HepG2 (cell line): ENCODE results near the gene EED. TPM values are rescaled to one million over a fixed set of nuclear protein-coding genes. Genes with fewer than 3 reads are reported as not detected.

Experiments used
- ASH2L ChIP-seq: fragments of 300-600, 200-600 bp; sonication (generic); IDR thresholded peaks from 2 replicates; pipeline ENCODE4 v1.7.0; 2017; ENCODE audit warnings: low read depth, mild to moderate bottlenecking, moderate library complexity, mixed read lengths, low read length; ENCODE audit not compliant: insufficient read length
- ATF7 ChIP-seq, 2 experiments: fragments of 450-650 bp in 1 of 2; sonication (generic) in 1 of 2; formaldehyde crosslinking in 1 of 2; IDR thresholded peaks; 2 replicates each; pipeline versions ENCODE4 v1.4.0 to v1.6.1; 2016 to 2020; ENCODE audit warnings: antibody characterized with exemption in 1 of 2, mild to moderate bottlenecking in 1 of 2, missing genetic modification reagents in 1 of 2
- BCL6 ChIP-seq: IDR thresholded peaks from 2 replicates; pipeline ENCODE4 v1.6.1; 2016; ENCODE audit warnings: missing genetic modification reagents, missing compliant biosample characterization
- EP300 ChIP-seq, 3 experiments: sonication (generic) in 1 of 3; formaldehyde crosslinking in 1 of 3; IDR thresholded peaks; 2 replicates each; pipeline versions ENCODE4 v1.5.1 to v1.6.1; 2011 to 2020; ENCODE audit warnings: low read depth in 2 of 3, low read length in 2 of 3, borderline replicate concordance in 1 of 3, improper control_type of control experiment in 1 of 3, mild to moderate bottlenecking in 1 of 3, missing genetic modification reagents in 1 of 3, moderate library complexity in 1 of 3
- FOXP1 ChIP-seq, 2 experiments: fragments of 450-650 bp in 1 of 2; IDR thresholded peaks; 2 replicates each; pipeline ENCODE4 v1.6.1; 2017 to 2018; ENCODE audit warnings: antibody characterized with exemption in 1 of 2
- GATAD2A ChIP-seq: IDR thresholded peaks from 2 replicates; pipeline ENCODE4 v1.6.1; 2016
- GFI1 ChIP-seq: sonication (generic); formaldehyde crosslinking; IDR thresholded peaks from 2 replicates; pipeline ENCODE4 v1.5.0; 2020; ENCODE audit warnings: missing genetic modification reagents, mild to moderate bottlenecking, borderline replicate concordance
- HDAC2 ChIP-seq: sonication (generic); formaldehyde crosslinking; IDR thresholded peaks from 2 replicates; pipeline ENCODE4 v1.4.0; 2020; ENCODE audit warnings: missing genetic modification reagents
- HNF4G ChIP-seq, 2 experiments: sonication (generic) in 1 of 2; formaldehyde crosslinking in 1 of 2; IDR thresholded peaks; 2 replicates each; pipeline versions ENCODE4 v1.4.0 to v1.6.1; 2011 to 2020; ENCODE audit warnings: borderline replicate concordance in 2 of 2, low read depth in 2 of 2, mild to moderate bottlenecking in 2 of 2, low read length in 1 of 2, missing genetic modification reagents in 1 of 2, moderate library complexity in 1 of 2
- HOXA7 ChIP-seq: sonication (generic); formaldehyde crosslinking; IDR thresholded peaks from 2 replicates; pipeline ENCODE4 v1.8.1; 2022; ENCODE audit warnings: mild to moderate bottlenecking, missing genetic modification reagents, moderate library complexity
- ISX ChIP-seq: sonication (generic); formaldehyde crosslinking; conservative IDR thresholded peaks from 2 replicates; pipeline ENCODE4 v1.5.0; 2020; ENCODE audit warnings: missing genetic modification reagents
- NCOA5 ChIP-seq: sonication (generic); formaldehyde crosslinking; IDR thresholded peaks from 2 replicates; pipeline ENCODE4 v1.4.0; 2020; ENCODE audit warnings: missing genetic modification reagents
- NFIC ChIP-seq: IDR thresholded peaks from 2 replicates; pipeline ENCODE4 v1.6.1; 2012; ENCODE audit warnings: mild to moderate bottlenecking, low read length, inconsistent platforms
- POLR2AphosphoS2 ChIP-seq: IDR thresholded peaks from 2 replicates; pipeline ENCODE4 v1.6.1; 2011; ENCODE audit warnings: low read depth, low read length, improper control_type of control experiment
- SOX13 ChIP-seq, 3 experiments: fragments of 450-650 bp in 1 of 3; sonication (generic) in 1 of 3; formaldehyde crosslinking in 1 of 3; IDR thresholded peaks in 2 of 3; conservative IDR thresholded peaks in 1 of 3; 2 replicates each; pipeline versions ENCODE4 v1.5.0 to v1.6.1; 2016 to 2020; ENCODE audit warnings: antibody characterized with exemption in 1 of 3, mild to moderate bottlenecking in 1 of 3, missing compliant biosample characterization in 1 of 3, missing genetic modification reagents in 1 of 3, moderate library complexity in 1 of 3
- SP5 ChIP-seq: IDR thresholded peaks from 2 replicates; pipeline ENCODE4 v1.6.1; 2016; ENCODE audit warnings: low read depth, borderline replicate concordance
- STAG1 ChIP-seq: sonication (generic); formaldehyde crosslinking; IDR thresholded peaks from 2 replicates; pipeline ENCODE4 v1.4.0; 2020; ENCODE audit warnings: missing genetic modification reagents
- TMF1 ChIP-seq: sonication (generic); formaldehyde crosslinking; IDR thresholded peaks from 2 replicates; pipeline ENCODE4 v1.8.1; 2022; ENCODE audit warnings: low read depth, missing genetic modification reagents
- ZNF263 ChIP-seq: sonication (generic); formaldehyde crosslinking; IDR thresholded peaks from 2 replicates; pipeline ENCODE4 v1.4.0; 2020; ENCODE audit warnings: missing genetic modification reagents
- polyA plus RNA-seq, 8 experiments: library from polyadenylated mRNA; depleted of rRNA in 3 of 8; stranded (reverse) in 7 of 8; unstranded in 1 of 8; fragments of >200 nt; fragmentation: Illumina TruSeq in 4 of 8; extraction: Trizol in 4 of 8; gene quantifications; 2 replicates each; pipeline versions ENCODE4 v1.2.1 to v1.2.3, GENCODE V29; 2011 to 2016; ENCODE audit warnings: low read depth in 4 of 8, missing spikeins in 1 of 8, mixed read lengths in 1 of 8; ENCODE audit not compliant: insufficient read depth in 1 of 8
- total RNA-seq, 5 experiments: library from RNA; depleted of rRNA; stranded (reverse); fragments of >200 nt; fragmentation: Illumina TruSeq; extraction: Trizol; gene quantifications; 2 replicates each; pipeline ENCODE4 v1.2.3, GENCODE V29; 2016; ENCODE audit warnings: low read depth in 1 of 5
- TF ChIP-seq, protein P1 (sequence below): sonication (generic); formaldehyde crosslinking; IDR thresholded peaks from 2 replicates; pipeline ENCODE4 v1.5.0; 2020; ENCODE audit warnings: mild to moderate bottlenecking, missing genetic modification reagents
- TF ChIP-seq, protein P2 (sequence below): sonication (generic); formaldehyde crosslinking; IDR thresholded peaks from 2 replicates; pipeline ENCODE4 v1.4.0; 2020; ENCODE audit warnings: missing genetic modification reagents
- TF ChIP-seq, protein P3 (sequence below): sonication (generic); formaldehyde crosslinking; IDR thresholded peaks from 2 replicates; pipeline ENCODE4 v1.4.0; 2020; ENCODE audit warnings: missing genetic modification reagents

The EED gene
- total and polyA plus RNA-seq, 2 of the 13 experiments (the other 11 are each of a cell fraction or from before 2014, with no cell fraction given) = 11.0 to 28.4 TPM

DNA sequence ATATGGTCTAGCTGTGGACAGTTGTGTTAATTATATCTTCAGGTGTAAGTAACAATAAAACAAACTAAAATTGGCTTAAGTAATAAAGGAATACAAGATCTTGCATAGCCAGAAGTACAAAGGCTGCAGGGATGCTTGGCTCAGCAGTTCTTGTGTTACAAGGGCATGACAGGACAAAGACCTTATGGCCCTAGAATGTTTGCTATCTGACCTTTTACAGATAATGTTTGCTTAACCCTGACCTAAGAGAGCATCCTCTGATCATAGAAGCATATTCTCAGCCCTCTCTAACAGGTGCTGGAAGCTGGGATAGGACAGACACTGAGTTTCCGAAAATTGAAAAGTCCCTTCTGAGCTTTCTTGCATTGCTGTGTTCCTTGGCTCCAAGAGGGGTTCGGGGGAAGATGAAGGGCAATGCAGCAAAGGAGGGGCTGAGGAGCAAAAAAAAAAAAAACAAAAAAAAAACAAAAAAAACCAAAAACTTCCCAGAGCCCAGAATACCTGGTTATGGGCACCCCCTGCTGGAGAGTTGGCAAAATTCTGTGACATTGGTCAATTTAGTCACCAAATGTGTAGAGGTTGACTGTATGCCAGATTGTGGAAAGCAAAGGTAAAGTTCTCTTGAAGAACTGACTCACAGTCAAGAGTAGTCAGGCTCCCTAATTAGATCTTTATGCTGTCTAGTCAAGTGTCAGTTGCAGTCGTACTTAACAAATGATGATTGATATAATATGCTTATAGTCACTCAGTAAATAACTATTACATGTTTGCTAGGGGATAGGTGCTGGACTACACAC lies 47.1 kb downstream of the EED start (continued):
- TF ChIP-seq, protein P1, sequence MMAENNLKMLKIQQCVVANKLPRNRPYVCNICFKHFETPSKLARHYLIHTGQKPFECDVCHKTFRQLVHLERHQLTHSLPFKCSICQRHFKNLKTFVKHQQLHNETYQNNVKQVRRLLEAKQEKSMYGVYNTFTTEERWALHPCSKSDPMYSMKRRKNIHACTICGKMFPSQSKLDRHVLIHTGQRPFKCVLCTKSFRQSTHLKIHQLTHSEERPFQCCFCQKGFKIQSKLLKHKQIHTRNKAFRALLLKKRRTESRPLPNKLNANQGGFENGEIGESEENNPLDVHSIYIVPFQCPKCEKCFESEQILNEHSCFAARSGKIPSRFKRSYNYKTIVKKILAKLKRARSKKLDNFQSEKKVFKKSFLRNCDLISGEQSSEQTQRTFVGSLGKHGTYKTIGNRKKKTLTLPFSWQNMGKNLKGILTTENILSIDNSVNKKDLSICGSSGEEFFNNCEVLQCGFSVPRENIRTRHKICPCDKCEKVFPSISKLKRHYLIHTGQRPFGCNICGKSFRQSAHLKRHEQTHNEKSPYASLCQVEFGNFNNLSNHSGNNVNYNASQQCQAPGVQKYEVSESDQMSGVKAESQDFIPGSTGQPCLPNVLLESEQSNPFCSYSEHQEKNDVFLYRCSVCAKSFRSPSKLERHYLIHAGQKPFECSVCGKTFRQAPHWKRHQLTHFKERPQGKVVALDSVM (CRISPR knock-in tag) = no peak
- TF ChIP-seq NFIC (0 out of 2 replicates have a peak, but pooled peaks have one; percentile 30), HNF4G (IDR thresholded peaks at IDR 0.05; ENCODE audit: borderline replicate concordance, low read depth, low read length) (0 out of 2 replicates have a peak, but pooled peaks have one; percentile 10), HNF4G (CRISPR knock-in tag; IDR thresholded peaks at IDR 0.05; ENCODE audit: borderline replicate concordance, low read depth) (no peak), HOXA7 (CRISPR knock-in tag) (no peak), NCOA5 (no peak), GATAD2A (CRISPR knock-in tag) (peak; percentile 50; the same call in 1 of the 2 replicates), ATF7 (IDR thresholded peaks at IDR 0.05) (no peak), ATF7 (CRISPR knock-in tag; IDR thresholded peaks at IDR 0.05) (no peak), FOXP1 (IDR thresholded peaks at IDR 0.05) (no peak), FOXP1 (CRISPR knock-in tag; IDR thresholded peaks at IDR 0.05) (peak; percentile 36; the same call in 1 of the 2 replicates), STAG1 (CRISPR knock-in tag) (peak; percentile 76), ASH2L (peak; percentile 42), TMF1 (no peak), BCL6 (CRISPR knock-in tag) (peak; percentile 72), SOX13 (IDR thresholded peaks at IDR 0.05) (no peak), SOX13 (CRISPR knock-in tag; conservative IDR thresholded peaks at IDR 0.05 in 1 of 2, IDR thresholded peaks at IDR 0.05 in 1 of 2) (peak in 1 of 2 experiments; percentile 84; a peak in 2 of 4 replicates), HDAC2 (CRISPR knock-in tag) (peak; percentile 69; the same call in 1 of the 2 replicates), ZNF263 (CRISPR knock-in tag) (no peak), POLR2AphosphoS2 (no peak), SP5 (CRISPR knock-in tag) (peak; percentile 11; the same call in 1 of the 2 replicates), GFI1 (CRISPR knock-in tag) (peak; percentile 52; the same call in 1 of the 2 replicates), ISX (no peak), EP300 (IDR thresholded peaks at IDR 0.05; ENCODE audit: low read depth in 2 of 2, low read length in 2 of 2) (0 out of 4 replicates have a peak, but pooled peaks of 1 of the 2 experiments have one; percentile 12), EP300 (CRISPR knock-in tag; IDR thresholded peaks at IDR 0.05; ENCODE audit: borderline replicate concordance) (no peak)
- TF ChIP-seq, protein P2, sequence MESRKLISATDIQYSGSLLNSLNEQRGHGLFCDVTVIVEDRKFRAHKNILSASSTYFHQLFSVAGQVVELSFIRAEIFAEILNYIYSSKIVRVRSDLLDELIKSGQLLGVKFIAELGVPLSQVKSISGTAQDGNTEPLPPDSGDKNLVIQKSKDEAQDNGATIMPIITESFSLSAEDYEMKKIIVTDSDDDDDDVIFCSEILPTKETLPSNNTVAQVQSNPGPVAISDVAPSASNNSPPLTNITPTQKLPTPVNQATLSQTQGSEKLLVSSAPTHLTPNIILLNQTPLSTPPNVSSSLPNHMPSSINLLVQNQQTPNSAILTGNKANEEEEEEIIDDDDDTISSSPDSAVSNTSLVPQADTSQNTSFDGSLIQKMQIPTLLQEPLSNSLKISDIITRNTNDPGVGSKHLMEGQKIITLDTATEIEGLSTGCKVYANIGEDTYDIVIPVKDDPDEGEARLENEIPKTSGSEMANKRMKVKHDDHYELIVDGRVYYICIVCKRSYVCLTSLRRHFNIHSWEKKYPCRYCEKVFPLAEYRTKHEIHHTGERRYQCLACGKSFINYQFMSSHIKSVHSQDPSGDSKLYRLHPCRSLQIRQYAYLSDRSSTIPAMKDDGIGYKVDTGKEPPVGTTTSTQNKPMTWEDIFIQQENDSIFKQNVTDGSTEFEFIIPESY (CRISPR knock-in tag) = no peak
- TF ChIP-seq, protein P3, sequence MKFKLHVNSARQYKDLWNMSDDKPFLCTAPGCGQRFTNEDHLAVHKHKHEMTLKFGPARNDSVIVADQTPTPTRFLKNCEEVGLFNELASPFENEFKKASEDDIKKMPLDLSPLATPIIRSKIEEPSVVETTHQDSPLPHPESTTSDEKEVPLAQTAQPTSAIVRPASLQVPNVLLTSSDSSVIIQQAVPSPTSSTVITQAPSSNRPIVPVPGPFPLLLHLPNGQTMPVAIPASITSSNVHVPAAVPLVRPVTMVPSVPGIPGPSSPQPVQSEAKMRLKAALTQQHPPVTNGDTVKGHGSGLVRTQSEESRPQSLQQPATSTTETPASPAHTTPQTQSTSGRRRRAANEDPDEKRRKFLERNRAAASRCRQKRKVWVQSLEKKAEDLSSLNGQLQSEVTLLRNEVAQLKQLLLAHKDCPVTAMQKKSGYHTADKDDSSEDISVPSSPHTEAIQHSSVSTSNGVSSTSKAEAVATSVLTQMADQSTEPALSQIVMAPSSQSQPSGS (CRISPR knock-in tag) = 0 out of 2 replicates have a peak, but pooled peaks have one; percentile 33
